Subcutaneous abdominal adipose tissue (tissue), 5 donors: Measurements from ENCODE around the gene HOXA11.

Experiments
- H3K27ac ChIP-seq: one replicate; pipeline ENCODE4 v1.7.0; 2013; ENCODE audit warnings: low read depth, mild to moderate bottlenecking, inconsistent platforms, low read length, moderate library complexity
- H3K27me3 ChIP-seq, 5 donors: one replicate each; pipeline ENCODE4 v1.7.0; 2013; ENCODE audit warnings: low read length in 5 of 5, inconsistent platforms in 1 of 5; ENCODE audit not compliant: control insufficient read depth in 5 of 5, insufficient read depth in 4 of 5
- H3K36me3 ChIP-seq, 5 donors: one replicate each; pipeline ENCODE4 v1.7.0; 2013; ENCODE audit warnings: low read length in 5 of 5; ENCODE audit not compliant: control insufficient read depth in 5 of 5, insufficient read depth in 5 of 5
- H3K4me1 ChIP-seq, 5 donors: one replicate each; pipeline ENCODE4 v1.7.0; 2013; ENCODE audit warnings: low read length in 5 of 5, mild to moderate bottlenecking in 3 of 5, moderate library complexity in 1 of 5; ENCODE audit not compliant: control insufficient read depth in 5 of 5, insufficient read depth in 5 of 5
- H3K4me3 ChIP-seq, 5 donors: one replicate each; pipeline ENCODE4 v1.7.0; 2013; ENCODE audit warnings: low read length in 5 of 5, low read depth in 1 of 5
- H3K9ac ChIP-seq, 5 donors: one replicate each; pipeline ENCODE4 v1.7.0; 2013; ENCODE audit warnings: low read length in 5 of 5, mild to moderate bottlenecking in 4 of 5, moderate library complexity in 3 of 5
- H3K9me3 ChIP-seq, 5 donors: one replicate each; pipeline ENCODE4 v1.7.0; 2013; ENCODE audit warnings: low read length in 5 of 5; ENCODE audit not compliant: control insufficient read depth in 5 of 5
- donor health status: healthy.
- donor health status: healthy.
- donor health status: healthy.
- donor health status: healthy.
- donor health status: healthy.

HOXA11 gene

GRCh38 chr7:27163288-27164044, 21.6 kb downstream of the HOXA11 start:
- Histone ChIP-seq H3K4me3 (peak overlapping the region; percentile 80 to 84 (median 81)), H3K9ac (peak overlapping the region; percentile 6 to 89 (median 73)), H3K9me3 (no peaks in the 10 kb centered on the region), H3K36me3 (no peaks in the 10 kb centered on the region), H3K4me1 (peaks cover 0 to 84% (median 81%) of the 10 kb centered on the region in 5 donors), H3K27ac (peak overlapping the region; percentile 98), H3K27me3 (peaks cover 0 to 10% (median 0%) of the 10 kb centered on the region in 5 donors)

- no peaks in the 10 kb centered on the region for H3K36me3 ChIP-seq
- peak overlapping the region in 4 of 5 donors; percentile 80 to 84 (median 81) for H3K4me3 ChIP-seq
- H3K9me3 ChIP-seq = no peaks in the 10 kb centered on the region
- peak overlapping the region; percentile 98 for H3K27ac ChIP-seq
- H3K4me1 ChIP-seq = peaks cover 0 to 77% (median 73%) of the 10 kb centered on the region in 5 donors
- peak overlapping the region in 2 of 5 donors; percentile 88 to 89 for H3K9ac ChIP-seq
- H3K27me3 ChIP-seq = peaks cover 0 to 8% (median 0%) of the 10 kb centered on the region in 5 donors
Measured at GRCh38 chr7:27162561-27163287, 22.3 kb downstream of the HOXA11 start.

GRCh38 chr7:27161721-27162560, 23.1 kb downstream of the HOXA11 start:
- Histone ChIP-seq H3K4me3 (peak overlapping the region in 3 of 5 donors; percentile 15 to 80 (median 29)), H3K27ac (peak overlapping the region; percentile 70), H3K36me3 (no peaks in the 10 kb centered on the region), H3K9me3 (no peaks in the 10 kb centered on the region), H3K27me3 (peaks cover 0 to 8% (median 0%) of the 10 kb centered on the region in 5 donors), H3K9ac (peak overlapping the region in 2 of 5 donors; percentile 88 to 89), H3K4me1 (peaks cover 0 to 74% (median 68%) of the 10 kb centered on the region in 5 donors)

GRCh38 chr7:27161214-27161720, 23.8 kb downstream of the HOXA11 start:
- Histone ChIP-seq H3K9ac (peak overlapping the region in 2 of 5 donors; percentile 53 to 76), H3K27ac (peak overlapping the region; percentile 69)

GRCh38 chr7:27160546-27161213, 24.4 kb downstream of the HOXA11 start:
- H3K4me3 ChIP-seq = peak overlapping the region; percentile 59 to 86 (median 79)
- H3K9ac ChIP-seq = peak overlapping the region in 4 of 5 donors; percentile 37 to 76 (median 58)
- no peaks in the 10 kb centered on the region for H3K9me3 ChIP-seq
- no peaks in the 10 kb centered on the region for H3K36me3 ChIP-seq
- peak overlapping the region; percentile 69 for H3K27ac ChIP-seq
- H3K27me3 ChIP-seq = peaks cover 0 to 8% (median 0%) of the 10 kb centered on the region in 5 donors
- H3K4me1 ChIP-seq = peaks cover 0 to 70% (median 62%) of the 10 kb centered on the region in 5 donors

More at GRCh38 chr7:27161214-27161720, 23.8 kb downstream of the HOXA11 start:
- Histone ChIP-seq H3K4me1 (peaks cover 0 to 70% (median 63%) of the 10 kb centered on the region in 5 donors), H3K36me3 (no peaks in the 10 kb centered on the region), H3K4me3 (peak overlapping the region; percentile 65 to 86 (median 79)), H3K9me3 (no peaks in the 10 kb centered on the region), H3K27me3 (peaks cover 0 to 8% (median 0%) of the 10 kb centered on the region in 5 donors)

- H3K4me3 ChIP-seq = peak overlapping the region; percentile 44 to 86 (median 79)
- peaks cover 0 to 13% (median 0%) of the 10 kb centered on the region in 5 donors for H3K27me3 ChIP-seq
- H3K27ac ChIP-seq = peak overlapping the region; percentile 69
- H3K36me3 ChIP-seq = no peaks in the 10 kb centered on the region
- peaks cover 0 to 70% (median 63%) of the 10 kb centered on the region in 5 donors for H3K4me1 ChIP-seq
- peak overlapping the region in 4 of 5 donors; percentile 37 to 72 (median 58) for H3K9ac ChIP-seq
- no peaks in the 10 kb centered on the region for H3K9me3 ChIP-seq
Measured at GRCh38 chr7:27160145-27160545, 24.9 kb downstream of the HOXA11 start.

- H3K36me3 ChIP-seq = no peaks in the 10 kb centered on the region
- H3K4me3 ChIP-seq = peak overlapping the region in 4 of 5 donors; percentile 74 to 86 (median 80)
- H3K27ac ChIP-seq = no peak overlapping the region
- no peaks in the 10 kb centered on the region for H3K9me3 ChIP-seq
- H3K9ac ChIP-seq = peak overlapping the region in 2 of 5 donors; percentile 53 to 72
- H3K4me1 ChIP-seq = peaks cover 0 to 68% (median 61%) of the 10 kb centered on the region in 5 donors
- peaks cover 0 to 13% (median 0%) of the 10 kb centered on the region in 5 donors for H3K27me3 ChIP-seq
Measured at GRCh38 chr7:27159266-27160144, 25.5 kb downstream of the HOXA11 start.

- no peak overlapping the region for H3K9ac ChIP-seq
- no peak overlapping the region for H3K4me3 ChIP-seq
- H3K27me3 ChIP-seq = peaks cover 0 to 13% (median 0%) of the 10 kb centered on the region in 5 donors
- no peak overlapping the region for H3K27ac ChIP-seq
- H3K9me3 ChIP-seq = no peaks in the 10 kb centered on the region
- H3K4me1 ChIP-seq = peaks cover 0 to 66% (median 60%) of the 10 kb centered on the region in 5 donors
- no peaks in the 10 kb centered on the region for H3K36me3 ChIP-seq
Measured at GRCh38 chr7:27158436-27159265, 26.4 kb downstream of the HOXA11 start.
